ENCODE data around the gene CDR2L. TPM values are rescaled to one million over a fixed set of nuclear protein-coding genes. Genes with fewer than 3 reads are reported as not detected.
A peak's percentile ranks its signal among the peaks of the same experiment; 100 is the strongest.
"Not testable (repeated sequence)": the region's sequence is repeated elsewhere in the genome, so short reads cannot be mapped to it uniquely, and the experiment has no call there.

CDR2L gene
- polyA plus RNA-seq, 10 donors, result 5.7 to 10.8 (median 8.0) TPM

DNA sequence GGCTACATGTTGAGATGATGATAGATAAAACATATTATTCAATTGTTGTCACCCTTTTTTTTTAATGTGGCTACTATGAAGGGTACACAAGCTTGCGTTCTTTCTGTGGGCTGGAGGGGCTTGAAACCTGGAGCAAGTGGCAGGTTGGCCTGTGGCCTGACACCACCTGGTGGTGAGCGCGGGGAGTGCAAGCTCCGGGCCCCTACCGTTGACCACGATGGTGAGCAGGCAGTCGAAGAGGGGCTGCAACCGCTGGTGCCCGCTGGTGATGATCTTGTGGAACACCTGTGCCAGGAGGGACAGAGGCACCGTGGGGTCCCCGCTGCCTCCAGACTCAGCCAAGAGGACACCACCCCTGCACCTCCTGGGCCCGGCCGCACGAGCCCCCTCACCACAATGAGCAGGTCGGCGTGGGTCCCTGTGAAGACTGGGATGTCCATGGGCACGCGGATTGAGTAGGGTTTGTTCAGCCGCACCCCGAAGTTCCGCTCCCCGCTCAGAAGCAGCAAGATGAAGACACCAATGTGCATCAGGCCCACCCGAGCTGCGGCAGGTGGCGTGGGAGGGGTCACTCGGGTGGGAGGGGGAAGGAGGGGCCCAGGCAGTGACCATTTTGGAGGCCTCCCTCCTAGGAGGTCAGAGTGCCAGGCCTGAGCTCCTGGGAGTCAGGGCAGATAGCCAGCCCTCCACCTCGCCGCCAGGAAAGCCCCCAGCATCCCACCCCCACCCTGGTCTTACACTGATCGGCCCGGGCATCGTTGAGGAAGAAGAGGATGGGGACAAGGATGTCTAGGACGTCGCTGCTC, 29.3 kb upstream of the CDR2L start:
- peak; percentile 24 to 74 (median 55) for DNase-seq

DNA sequence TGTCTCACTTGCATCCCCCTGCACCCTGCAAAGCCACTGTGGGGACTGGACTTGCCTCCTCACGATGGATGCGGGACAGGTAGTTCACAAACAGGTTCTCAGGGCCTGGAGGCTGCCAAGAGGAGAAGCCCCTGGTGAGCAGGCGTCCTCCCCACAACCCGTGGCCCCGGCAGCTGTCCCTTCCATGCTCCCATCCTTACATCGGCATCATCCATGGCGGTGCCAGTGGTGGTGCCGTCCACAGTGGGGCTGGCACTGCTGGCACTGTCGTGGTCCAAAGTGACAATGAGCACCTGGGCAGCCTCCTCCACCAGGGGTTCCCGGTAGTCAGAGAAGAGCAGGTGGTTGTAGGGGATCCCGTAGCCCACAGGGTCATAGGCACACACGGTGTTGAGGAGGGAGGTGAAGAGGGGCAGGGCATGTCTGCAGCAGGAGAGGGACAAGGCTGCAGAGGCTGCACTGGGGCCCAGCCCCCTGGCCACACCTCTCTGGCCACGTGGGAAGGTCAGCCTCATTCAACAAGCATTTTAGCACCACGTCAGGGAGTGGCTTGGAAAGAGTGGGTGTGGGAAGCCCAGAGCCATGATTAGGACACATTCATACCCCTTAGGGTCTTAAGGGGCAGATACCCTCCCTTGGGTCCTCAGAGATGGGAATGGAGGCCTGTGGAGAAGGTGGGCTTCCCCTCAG, 27.5 kb upstream of the CDR2L start:
- DNase-seq, result no peak

DNA sequence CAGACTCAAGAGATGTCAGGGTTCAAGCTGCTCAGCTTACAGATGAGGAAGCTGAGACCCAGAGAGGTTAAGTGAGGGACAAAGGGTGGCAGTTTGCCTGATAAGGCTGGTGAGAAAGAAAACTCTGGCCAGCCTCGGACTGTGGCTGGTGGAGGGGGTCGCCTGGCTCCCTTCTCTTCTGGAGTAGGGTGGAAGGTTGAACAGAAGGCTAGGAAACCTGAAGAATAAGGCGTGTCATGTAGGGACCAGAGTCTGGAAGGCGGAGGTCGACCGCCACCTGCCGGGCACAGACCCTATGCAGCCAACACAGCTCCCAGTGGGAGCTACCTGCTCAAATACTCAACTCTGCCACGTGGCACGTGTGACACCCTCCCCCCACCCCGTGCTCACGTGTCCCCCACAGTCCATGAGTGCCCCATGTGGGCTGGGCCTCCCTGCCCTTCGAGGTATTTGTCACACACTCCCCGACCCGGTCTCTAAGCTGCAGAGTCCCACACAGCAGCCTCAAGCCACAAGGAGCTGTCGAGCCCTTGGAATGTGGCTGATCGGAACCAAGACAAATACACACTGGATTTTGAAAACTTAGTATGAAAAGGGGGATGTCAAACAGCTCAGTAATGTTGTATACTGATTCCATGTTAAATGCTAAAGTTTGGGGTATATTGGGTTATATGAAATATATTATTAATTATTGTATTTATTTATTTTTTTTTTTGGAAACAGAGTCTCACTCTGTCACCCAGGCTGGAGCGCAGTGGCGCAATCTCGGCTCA, 26.7 kb upstream of the CDR2L start:
- DNase-seq, result peak in 1 of 3 donors; percentile 17

DNA sequence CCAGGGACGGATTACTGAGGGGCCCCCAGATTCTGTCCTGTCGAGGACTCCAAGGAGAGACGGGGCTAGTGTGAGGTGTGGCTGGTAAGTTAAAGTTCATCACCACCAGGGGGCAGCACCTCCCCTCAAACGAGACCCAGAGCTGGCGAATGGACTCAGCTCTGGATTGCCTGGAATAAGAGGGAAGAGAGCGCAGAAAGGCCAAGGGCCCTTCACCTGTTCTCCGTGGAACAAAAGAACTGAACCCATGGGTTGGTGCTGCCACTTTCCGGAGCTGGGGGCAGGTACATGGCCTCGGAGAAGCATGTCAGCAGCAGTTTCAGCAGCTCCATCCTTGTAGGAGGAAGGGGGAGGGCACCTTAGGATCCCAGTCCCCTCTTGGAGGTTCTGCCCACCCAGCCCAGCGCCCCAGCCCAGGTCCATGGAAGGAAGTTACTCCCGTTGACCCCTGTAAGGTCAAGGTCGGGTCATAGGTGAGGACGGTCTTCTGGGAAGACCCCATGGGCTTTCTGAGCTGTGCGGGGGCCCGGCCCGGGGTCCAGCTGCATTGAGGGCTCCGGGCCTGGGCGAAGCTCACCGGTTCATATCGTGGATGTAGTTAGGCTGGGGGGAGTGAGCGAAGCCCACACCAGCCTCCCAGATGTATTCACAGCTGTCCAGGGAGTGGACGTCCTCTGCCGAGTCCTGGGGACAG, 25.6 kb upstream of the CDR2L start:
- DNase-seq, result peak; percentile 84 to 92 (median 91)

DNA sequence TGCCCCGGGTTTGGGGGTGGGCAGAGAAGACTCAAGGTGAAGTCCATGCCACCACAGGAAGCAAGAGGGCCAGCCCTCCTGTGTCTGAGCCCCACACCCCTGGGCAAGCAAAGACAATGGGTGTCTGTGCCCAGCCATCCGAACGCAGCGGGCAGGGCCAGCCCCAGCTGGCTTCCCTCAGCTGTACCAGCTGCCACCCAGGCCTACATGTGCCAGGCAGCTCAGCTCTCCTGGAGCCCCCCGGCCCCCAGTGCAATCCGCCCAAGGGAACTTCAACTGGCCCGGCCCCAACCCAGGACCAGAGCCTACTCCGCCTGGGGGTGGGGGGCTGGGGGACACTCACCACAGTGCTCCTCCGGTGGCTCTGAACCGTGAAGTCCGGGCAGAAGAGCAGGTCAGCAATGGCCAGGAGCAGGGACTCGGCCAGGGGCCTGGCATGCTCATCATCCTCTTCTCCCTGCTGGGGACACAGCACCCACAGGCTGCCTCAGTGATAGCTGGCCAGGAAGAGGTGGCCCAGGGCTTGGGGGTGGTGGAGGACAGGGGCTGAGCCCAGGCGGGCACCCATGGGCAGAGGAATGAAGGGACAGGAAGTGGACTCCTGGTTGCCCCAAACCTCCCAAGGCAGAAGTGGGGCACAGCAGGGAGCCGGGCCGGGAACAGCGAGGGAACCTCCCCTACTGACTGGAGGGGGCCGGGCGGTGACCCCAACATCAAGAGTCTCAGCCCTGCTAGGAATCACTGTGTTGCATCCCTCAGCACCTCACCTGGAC, 24.6 kb upstream of the CDR2L start:
- DNase-seq, result no peak

GRCh38 chr17:74963656-74964055, 23.8 kb upstream of the CDR2L start:
- no peak for DNase-seq

DNA sequence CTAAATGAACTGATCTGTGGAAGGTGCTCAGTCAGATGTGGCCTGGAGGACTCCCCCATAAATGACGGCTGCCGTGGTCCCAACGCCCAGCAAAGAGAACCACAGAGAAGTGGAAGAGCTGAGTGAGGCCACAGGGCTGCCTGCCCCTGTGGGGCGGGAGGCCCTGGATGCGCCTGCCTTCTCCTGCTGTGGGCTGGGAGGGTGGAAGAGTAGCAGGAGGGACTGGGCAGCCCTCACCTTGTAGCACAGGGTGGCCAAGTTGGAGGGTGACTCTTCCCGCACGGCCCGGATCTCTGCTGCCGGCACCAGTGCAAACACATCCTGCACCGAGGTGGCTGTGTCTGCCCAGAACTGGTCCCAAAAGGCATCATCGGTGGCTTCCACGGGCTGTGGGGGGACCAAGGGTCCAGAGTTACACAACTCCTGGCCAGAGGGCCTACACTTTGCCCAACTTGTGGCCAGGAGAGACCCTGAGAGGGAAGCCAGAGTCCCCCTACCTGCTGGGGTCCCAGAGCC, 23.1 kb upstream of the CDR2L start:
- no peak for DNase-seq

- no peak for DNase-seq
Measured at GRCh38 chr17:74964988-74965622, 22.3 kb upstream of the CDR2L start.

- no peak for DNase-seq
Measured at GRCh38 chr17:74968361-74968780, 19.1 kb upstream of the CDR2L start.

DNA sequence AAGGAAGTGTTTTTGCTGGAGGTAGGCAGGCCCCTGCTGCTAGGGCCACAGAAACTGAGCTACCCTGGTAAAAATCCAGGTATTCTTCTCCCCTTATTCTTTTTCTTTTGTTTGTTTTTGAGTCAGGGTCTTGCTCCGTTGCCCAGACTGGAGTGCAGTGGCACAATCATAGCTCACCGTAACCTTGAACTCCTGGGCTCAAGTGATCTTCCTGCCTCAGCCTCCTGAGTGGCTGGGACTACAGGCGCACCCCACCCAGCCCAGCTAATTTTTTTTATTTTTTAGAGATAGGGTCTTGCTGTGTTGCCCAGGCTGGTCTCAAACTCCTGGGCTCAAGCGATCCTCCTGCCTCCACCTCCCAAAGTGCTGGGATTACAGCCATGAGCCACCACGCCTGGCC, 17.9 kb upstream of the CDR2L start:
- DNase-seq, result not testable (repeated sequence)

DNA sequence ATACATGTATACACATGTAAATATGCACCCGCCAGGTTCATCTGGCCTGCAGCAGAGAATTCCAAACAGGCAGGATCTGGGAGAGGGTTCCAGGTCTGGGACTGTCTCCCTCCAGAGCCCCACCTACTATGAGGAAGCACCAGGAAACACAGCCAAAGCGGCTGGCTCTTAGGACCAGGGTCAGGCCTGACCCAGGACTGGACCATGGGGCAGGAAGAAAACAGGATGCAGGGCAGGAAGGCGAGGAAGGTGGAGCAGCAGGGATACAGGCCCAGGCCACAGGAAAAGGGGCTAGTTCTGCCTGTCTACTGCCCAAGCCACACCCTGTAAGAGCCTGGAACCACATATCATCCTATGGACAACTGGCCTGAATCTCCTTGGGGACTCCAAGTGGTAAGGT, 17.0 kb upstream of the CDR2L start:
- DNase-seq, result no peak

- DNase-seq, result no peak
Measured at GRCh38 chr17:74971069-74971841, 16.2 kb upstream of the CDR2L start.

- DNase-seq, result peak in 1 of 3 donors; percentile 26
Measured at GRCh38 chr17:74971842-74972106, 15.7 kb upstream of the CDR2L start.

GRCh38 chr17:74972107-74972972, 15.1 kb upstream of the CDR2L start, which contains the start of gene HID1:
Gene HID1 (minus strand): TSS chr17:74972759. CDS start chr17:74972656, 103 bp downstream.
- peak in 1 of 3 donors; percentile 42 for DNase-seq

GRCh38 chr17:74972973-74973328, 14.5 kb upstream of the CDR2L start:
- DNase-seq, result no peak

DNA sequence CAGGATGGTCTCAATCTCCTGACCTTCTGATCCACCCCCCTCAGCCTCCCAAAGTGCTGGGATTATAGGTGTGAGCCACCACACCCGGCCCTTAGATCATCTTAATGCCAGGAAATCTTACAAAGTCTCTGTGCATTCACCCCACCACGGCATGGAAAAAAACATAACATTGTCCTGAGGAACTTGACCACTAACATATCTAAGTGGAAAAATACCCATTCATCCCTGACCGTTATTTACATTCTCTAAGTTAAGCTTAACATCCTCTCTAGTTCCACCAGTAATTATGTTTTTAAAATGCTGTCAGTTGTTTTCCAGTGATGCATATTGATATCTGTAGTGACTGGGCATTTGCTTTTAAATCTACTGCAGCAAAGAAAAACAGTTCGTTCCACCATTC, 11.5 kb upstream of the CDR2L start:
- DNase-seq, result no peak

- DNase-seq, result no peak
Measured at GRCh38 chr17:74977802-74978201, 9.6 kb upstream of the CDR2L start.

DNA sequence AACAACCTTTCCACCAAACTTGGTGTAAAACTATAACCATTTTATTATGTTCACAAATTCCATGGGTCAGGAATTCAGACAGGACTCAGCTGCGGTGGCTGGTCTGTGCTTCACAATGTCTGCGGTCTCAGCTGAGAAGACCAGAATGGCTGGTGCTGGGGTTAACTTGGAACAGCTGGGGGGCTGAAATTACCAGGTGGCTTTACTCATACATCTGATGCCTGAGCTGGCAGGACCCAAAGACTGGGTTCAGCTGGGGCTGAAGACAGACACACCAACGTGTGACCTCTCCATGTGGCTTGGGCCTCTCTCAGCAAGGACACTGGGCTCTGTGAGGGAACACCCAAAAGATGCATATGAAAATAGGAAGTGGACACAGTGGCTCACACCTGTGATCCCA, 9.2 kb upstream of the CDR2L start:
- no peak for DNase-seq
